ENCODE results near the gene RAB11FIP2.

RAB11FIP2 gene

DNA sequence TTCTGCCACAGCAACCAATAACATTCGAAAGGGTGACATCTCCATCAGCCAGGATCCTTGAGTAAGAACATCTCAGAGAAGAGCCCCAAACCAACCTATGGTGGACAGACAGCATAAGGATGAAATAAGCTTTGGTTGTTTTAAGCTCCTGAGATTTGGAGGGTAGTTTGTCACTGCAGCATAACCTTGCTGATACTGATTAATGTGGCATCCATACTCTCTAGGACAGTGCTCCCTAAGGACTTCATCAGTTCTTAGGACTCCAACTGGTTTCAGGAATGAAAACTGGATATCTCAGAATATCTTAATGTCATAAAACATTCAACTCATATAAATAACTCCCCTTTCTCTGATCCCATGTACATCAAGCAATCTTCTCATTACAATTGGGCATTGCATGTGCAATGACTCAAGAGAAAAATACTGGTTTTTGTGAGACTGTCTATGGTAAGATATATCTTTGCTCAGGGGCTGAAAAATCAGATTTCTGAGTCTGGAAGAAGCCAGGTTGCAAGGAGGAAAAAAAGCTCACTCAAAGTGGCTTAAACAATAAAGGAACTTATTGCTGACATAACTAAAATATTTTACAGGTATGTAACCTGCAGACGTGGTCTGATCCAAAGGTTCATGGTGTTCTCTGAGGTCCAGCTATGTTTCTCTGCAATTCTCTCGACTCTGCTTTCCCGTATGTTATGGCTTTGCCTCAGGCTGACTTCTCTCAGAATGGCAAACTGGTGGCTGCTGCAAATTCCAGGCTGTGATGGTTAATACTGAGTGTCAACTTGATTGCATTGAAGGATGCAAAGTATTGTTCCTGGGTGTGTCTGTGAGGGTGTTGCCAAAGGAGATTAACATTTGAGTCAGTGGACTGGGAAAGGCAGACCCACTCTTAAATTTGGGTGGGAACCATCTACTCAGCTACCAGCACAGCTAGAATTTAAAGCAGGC is 65.7 kb downstream of the RAB11FIP2 start:
- no peak for DNase-seq

DNA sequence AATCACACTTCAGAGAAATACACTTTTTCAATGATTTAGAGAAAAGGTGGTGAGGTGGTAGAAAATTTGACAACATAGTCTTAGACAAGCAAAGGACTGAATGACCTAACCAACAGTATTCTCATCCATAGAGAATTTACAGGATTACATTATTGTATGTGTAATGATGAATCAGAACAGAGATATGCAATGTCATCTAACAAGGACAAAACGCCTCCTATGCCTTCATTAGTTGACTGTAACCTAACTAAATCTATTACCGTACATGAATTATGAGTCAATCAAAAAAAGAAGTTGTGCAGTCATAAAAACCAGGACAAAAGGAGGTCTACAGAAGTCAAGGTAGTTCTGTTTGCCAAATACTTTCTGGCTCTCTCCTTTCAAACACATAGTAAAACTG is 66.5 kb downstream of the RAB11FIP2 start:
- DNase-seq: no peak

DNA sequence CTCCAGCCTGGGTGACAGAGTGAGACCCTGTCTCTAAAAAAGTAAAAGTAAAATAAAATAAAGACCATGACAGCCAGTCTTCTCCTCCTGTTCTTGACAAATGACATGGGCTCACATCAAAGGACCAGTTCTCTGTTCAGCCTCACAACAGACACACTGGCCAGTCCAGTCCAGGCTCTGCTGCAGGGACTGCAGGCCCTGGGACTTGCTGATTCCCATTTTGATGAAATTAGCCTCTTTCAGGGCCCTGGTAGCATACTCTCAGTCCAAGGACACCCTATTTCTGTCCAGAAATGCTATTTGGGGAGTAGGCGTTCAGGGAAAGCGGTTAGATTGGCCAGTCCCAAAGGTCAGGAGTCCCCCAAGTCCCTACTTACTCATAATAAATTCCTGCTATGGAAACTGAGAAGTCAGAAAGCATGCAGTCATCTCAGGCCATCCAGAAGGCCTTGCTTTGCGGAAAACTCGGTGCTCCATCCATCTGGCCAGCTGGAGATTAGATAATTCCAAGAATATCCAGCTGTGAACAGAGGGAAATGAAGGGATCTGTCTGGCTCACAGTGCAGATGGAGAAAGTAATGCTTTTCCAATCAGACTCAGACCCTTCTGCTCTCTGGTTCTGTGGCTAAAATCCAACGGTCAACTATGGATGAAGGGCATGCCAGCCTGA is 74.4 kb downstream of the RAB11FIP2 start:
- no peak for DNase-seq

DNA sequence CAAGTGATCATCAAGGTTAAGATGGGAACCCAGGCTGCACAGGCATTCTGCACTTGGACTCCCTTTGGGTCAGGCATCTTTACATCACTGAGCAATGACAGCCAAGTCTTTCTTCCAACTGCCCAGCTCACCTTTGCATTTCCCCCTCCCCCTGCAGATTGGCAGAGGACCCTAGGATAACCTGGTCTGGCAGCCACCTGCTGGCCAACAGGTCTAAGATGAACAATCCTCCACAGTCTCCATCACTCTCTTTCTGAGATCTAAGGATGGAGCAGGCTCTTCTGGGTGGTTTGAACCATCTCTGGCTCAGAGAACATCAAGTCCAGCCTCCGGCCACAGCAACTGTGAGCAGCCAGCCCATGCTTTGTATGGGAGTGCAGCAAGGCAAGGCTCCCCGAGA is 75.8 kb downstream of the RAB11FIP2 start:
- DNase-seq: no peak

- DNase-seq: no peak
Measured at GRCh38 chr10:117969592-117969991, 77.1 kb downstream of the RAB11FIP2 start.

- no peak for DNase-seq
Measured at GRCh38 chr10:117968354-117969182, 78.2 kb downstream of the RAB11FIP2 start.

GRCh38 chr10:117967149-117967650 is 79.5 kb downstream of the RAB11FIP2 start:
- DNase-seq: no peak

DNA sequence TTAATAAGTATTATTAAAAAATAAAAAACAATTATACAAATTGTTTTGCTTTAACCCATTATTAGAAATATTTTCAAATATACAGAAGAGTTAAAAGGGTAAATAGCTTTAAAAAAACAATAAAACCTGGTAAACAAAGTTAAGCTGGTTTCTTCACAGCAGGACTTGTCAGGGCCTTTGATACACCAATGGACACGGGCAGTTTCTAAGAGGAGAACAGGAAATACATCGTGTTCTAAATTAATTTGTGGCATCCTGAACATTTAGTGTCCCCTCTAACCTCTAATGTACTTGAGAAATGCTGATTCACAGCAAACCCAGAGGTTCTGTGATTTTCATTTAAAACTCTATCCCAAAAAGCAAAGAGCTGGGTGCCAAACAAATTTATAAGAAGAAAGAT is 80.8 kb downstream of the RAB11FIP2 start:
- DNase-seq: no peak

GRCh38 chr10:117964536-117964935 is 82.2 kb downstream of the RAB11FIP2 start:
- no peak for DNase-seq

GRCh38 chr10:117960345-117960935 is 86.3 kb downstream of the RAB11FIP2 start:
- no peak for DNase-seq

GRCh38 chr10:117956972-117957371 is 89.8 kb downstream of the RAB11FIP2 start:
- DNase-seq: no peak

DNA sequence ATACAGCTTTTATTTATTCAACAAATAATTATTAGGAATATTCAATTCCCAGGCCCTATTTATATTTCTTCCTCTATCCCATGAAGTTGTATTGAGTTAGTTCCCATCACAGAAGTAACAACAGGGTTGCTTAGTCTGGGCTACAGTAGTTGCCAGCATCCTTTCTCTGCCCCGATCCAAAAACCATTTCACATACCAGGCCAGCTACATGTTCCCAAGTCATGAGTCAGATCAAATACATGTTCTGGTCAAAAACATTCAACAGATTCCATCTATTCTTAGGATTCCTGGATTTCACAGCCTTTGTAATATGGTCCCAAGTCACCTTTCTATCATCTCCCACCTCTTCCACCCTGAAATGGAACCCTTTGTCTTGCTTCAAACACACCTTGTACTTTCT is 91.6 kb downstream of the RAB11FIP2 start:
- no peak for DNase-seq

All from CD4-positive, alpha-beta T cell treated with Interleukin-21 for 1 hour (primary cell).